Omental fat pad (tissue), 4 donors: ENCODE data around the gene PLCG1. TPM values are rescaled to one million over a fixed set of nuclear protein-coding genes. Genes with fewer than 3 reads are reported as not detected.
A peak's percentile ranks its signal among the peaks of the same experiment; 100 is the strongest.

Experiments
- ATAC-seq: fragments of 150-250 bp; one replicate; pipeline ENCODE4 v1.9.1; 2016; ENCODE audit warnings: mild to moderate bottlenecking, moderate library complexity; ENCODE audit not compliant: low FRiP score
- DNase-seq: peaks from one replicate; pipeline ENCODE4 v3.0.0-alpha.2; 2019; ENCODE audit warnings: low spot score
- small RNA-seq: library from RNA; depleted of rRNA; stranded (forward); fragments of <200 nt; gene quantifications from one replicate; pipeline ENCODE3, GENCODE V24; 2016
- total RNA-seq, 4 donors: library from RNA; depleted of rRNA; stranded (reverse); fragments of >200 nt; gene quantifications; one replicate each; pipeline ENCODE4 v1.1.0, GENCODE V29; 2016
- TF ChIP-seq, protein P1 (sequence below), 3 donors: fragments of 450-650 bp; IDR thresholded peaks; one replicate each; pipeline ENCODE4 v1.5.1; 2016 to 2017; ENCODE audit warnings: antibody characterized with exemption in 3 of 3, mild to moderate bottlenecking in 3 of 3, moderate library complexity in 2 of 3

The PLCG1 gene
- total RNA-seq, 4 donors from 2014 or later: 43.9 to 189 (median 63.1) TPM

- TF ChIP-seq, protein P1, sequence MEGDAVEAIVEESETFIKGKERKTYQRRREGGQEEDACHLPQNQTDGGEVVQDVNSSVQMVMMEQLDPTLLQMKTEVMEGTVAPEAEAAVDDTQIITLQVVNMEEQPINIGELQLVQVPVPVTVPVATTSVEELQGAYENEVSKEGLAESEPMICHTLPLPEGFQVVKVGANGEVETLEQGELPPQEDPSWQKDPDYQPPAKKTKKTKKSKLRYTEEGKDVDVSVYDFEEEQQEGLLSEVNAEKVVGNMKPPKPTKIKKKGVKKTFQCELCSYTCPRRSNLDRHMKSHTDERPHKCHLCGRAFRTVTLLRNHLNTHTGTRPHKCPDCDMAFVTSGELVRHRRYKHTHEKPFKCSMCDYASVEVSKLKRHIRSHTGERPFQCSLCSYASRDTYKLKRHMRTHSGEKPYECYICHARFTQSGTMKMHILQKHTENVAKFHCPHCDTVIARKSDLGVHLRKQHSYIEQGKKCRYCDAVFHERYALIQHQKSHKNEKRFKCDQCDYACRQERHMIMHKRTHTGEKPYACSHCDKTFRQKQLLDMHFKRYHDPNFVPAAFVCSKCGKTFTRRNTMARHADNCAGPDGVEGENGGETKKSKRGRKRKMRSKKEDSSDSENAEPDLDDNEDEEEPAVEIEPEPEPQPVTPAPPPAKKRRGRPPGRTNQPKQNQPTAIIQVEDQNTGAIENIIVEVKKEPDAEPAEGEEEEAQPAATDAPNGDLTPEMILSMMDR (IDR thresholded peaks at IDR 0.05): no peak
- no peak for ATAC-seq
Measured at GRCh38 chr20:41222703-41223102, 85.4 kb downstream of the PLCG1 start.

GRCh38 chr20:41223112-41223511 lies 85.8 kb downstream of the PLCG1 start:
- TF ChIP-seq, protein P1 (IDR thresholded peaks at IDR 0.05): no peak
- peak; percentile 52 for ATAC-seq
- DNase-seq: no peak

More at GRCh38 chr20:41222703-41223102, 85.4 kb downstream of the PLCG1 start:
- no peak for DNase-seq

DNA sequence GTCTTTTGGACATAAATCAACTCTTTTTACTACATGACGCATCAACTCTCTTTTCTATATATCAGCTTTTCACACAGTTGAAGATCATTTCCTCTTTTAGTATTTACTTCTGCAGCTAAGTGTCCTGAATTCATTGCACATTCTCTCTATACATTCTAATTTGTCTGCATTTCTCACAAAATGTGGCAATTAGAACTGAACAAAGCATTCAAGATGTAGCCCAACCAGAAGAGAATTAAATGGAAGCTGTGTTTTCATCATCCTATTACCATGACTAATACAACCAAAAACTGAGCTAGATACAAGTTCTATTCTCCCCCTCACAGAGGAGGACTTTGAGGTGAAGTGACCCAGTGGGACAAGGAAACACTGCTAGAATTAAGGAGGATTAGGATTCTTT lies 86.9 kb downstream of the PLCG1 start:
- TF ChIP-seq, protein P1 (IDR thresholded peaks at IDR 0.05): no peak
- ATAC-seq (no peak), DNase-seq (no peak)

GRCh38 chr20:41225091-41225490 lies 87.7 kb downstream of the PLCG1 start:
- ATAC-seq (no peak), DNase-seq (no peak)
- TF ChIP-seq, protein P1 (IDR thresholded peaks at IDR 0.05): no peak

DNA sequence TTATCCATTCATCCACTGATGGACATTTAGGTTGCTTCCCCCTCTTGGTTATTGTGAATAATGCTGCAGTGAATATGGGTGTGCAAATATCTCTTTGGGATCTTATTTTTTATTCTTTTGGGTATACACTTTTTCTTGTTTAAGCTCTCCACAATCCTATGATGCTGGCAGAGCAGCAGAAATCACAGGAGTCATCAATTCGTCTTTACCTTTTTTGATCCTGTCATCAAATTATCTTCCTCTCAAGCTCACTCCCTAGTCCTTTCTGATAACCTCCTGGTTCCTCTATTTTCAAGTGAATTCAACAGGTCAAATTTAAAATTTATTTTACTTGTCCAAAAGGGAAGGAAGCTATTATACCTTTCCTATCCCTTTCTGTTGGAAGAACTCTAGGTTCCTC lies 89.1 kb downstream of the PLCG1 start:
- TF ChIP-seq, protein P1 (IDR thresholded peaks at IDR 0.05): no peak
- DNase-seq (no peak), ATAC-seq (no peak)

Small RNAs within 50 kb of the gene (small RNA-seq; reads per million reads assigned to genes)
- not detected for gene AL022394.1
- not detected for gene MIR6871

Other genes starting within 250 kb of the PLCG1 start
- 10 to 100 TPM; 27.6 to 70.6 (median 40.4) TPM for gene TOP1, start 108.7 kb upstream of the PLCG1 start, total RNA-seq
- gene ZHX3, start 180.2 kb downstream of the PLCG1 start, total RNA-seq: 10 to 100 TPM; 22.6 to 54.5 (median 45.0) TPM
- 10 to 100 TPM; 17.2 to 51.2 (median 34.2) TPM for gene LPIN3, start 203.3 kb downstream of the PLCG1 start, total RNA-seq
- under 1 TPM in 3 of 4 donors, not detected in 1; 0.12 to 0.37 (median 0.13) TPM for gene EMILIN3, start 229.3 kb downstream of the PLCG1 start, total RNA-seq